NOMO-1 treated with DMSO at 0.1 percent for 48 hours (cell line): Measurements from ENCODE around the gene EVPLL.
"Not testable (repeated sequence)": the region's sequence is repeated elsewhere in the genome, so short reads cannot be mapped to it uniquely, and the experiment has no call there.

Experiments
- DNase-seq: peaks from one replicate; lab custom pipeline; 2025; ENCODE audit not compliant: unreplicated experiment; lab: John Stamatoyannopoulos, UW

Gene EVPLL

DNA sequence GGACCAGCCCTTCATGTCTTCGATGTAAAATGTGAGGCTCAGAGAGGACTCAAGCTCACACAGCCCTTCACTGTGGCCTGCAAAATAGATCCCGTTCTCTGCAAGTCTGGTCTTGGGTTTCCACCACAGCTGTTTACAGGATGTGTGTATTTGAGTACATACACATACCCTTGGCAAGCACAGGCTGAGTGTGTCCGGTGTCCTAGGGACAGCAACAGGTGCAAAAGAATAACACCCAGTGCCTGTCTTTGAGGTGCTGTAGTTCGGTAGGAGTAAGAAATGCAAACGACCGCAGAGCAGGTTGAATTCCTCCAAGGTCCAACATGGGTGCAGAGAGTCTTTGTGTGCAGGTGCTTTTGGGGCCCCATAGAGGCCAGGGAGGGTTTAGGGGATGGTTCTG is 44.9 kb downstream of the EVPLL start:
- DNase-seq: not testable (repeated sequence)

DNA sequence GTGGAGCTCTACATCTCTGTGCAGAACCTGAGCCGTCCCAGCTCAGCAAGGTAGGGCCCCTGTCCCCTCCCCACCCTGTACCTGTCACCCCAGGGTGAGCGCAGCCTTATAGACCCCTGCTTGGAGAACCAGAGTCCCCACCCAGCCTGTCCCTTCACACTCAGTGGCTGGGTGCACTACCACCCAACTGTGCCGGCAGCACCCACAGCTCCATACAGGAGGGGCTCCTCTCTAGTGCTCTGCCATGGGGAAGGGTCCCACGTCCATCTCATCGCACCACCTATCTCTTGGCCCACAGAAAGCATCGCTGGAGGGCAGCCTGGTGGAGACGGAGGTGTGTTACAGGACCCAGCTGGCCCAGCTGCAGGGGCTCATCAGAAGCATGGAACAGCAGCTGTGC is 45.4 kb downstream of the EVPLL start:
- DNase-seq: not testable (repeated sequence)

DNA sequence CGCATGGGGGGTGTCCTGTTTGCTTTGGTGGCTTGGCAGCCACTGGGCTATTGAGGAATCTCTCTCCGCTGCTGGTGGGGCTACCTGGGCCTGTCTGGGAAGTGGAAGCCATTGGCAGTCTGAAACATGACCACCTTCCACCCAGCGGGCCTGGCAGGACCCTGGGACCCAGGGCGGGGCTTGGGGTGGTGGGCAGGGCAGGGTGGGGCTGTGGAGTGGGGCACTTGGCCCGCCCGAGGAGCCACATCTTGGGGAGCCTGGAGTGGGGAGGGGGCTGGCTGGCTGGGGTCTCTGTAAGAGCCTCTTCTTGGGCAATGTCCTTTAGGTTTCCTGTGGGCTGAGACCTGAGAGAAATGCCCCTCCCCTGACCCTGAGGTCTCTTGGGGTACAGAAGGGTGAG is 48.0 kb downstream of the EVPLL start:
- not testable (repeated sequence) for DNase-seq

DNA sequence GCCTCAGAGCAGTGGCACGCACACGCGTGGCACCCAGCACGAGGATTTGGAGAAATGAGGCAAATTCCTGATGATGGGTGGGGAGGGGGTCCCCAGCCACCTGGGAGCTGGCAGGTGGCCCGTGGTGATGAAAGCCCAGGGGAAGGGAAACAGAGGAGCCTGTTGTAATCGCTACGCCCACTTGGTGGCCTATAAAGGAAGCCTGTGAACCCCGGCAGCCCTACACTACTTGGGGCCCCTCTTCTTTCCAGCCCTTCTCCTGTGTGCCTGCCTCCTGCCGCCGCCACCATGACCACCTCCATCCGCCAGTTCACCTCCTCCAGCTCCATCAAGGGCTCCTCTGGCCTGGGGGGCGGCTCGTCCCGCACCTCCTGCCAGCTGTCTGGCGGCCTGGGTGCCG is 49.1 kb downstream of the EVPLL start:
- not testable (repeated sequence) for DNase-seq

DNA sequence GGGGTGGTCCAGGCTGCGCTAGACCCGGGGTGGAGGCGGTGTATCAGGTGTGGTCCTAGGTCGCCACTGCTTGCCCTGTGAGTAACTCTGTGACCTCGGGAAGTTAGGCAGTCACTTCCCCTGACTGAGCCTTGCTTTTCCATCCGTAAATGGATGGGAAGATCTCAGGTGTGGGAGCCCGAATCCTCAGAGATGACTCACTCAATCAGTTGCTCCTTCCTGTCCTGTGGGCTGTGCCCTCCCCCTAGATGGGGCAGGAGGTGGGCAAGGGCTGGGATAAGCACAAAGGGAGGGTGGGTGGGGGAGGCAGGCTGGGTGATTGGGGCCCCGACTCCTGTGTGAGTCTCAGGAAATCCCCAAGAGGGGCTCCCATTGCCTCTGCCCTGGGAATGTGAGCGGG is 54.6 kb downstream of the EVPLL start:
- DNase-seq: not testable (repeated sequence)
